ENCODE measurements around the gene SMYD3. TPM values are rescaled to one million over a fixed set of nuclear protein-coding genes. Genes with fewer than 3 reads are reported as not detected.

SMYD3 gene
- total RNA-seq, 4 donors from 2014 or later: 15.6 to 21.1 (median 18.4) TPM

- TF ChIP-seq CTCF (IDR thresholded peaks at IDR 0.05; ENCODE audit: low read depth): no peak
Observed at GRCh38 chr1:246447501-246447900, 59.6 kb downstream of the SMYD3 start.

GRCh38 chr1:246445503-246445902 is 61.6 kb downstream of the SMYD3 start:
- TF ChIP-seq CTCF (IDR thresholded peaks at IDR 0.05; ENCODE audit: low read depth): no peak

GRCh38 chr1:246444617-246445016 is 62.5 kb downstream of the SMYD3 start:
- TF ChIP-seq CTCF (IDR thresholded peaks at IDR 0.05; ENCODE audit: low read depth): no peak

- TF ChIP-seq CTCF (IDR thresholded peaks at IDR 0.05; ENCODE audit: low read depth): no peak
Observed at GRCh38 chr1:246437961-246438360, 69.1 kb downstream of the SMYD3 start.

- no peak for TF ChIP-seq CTCF (IDR thresholded peaks at IDR 0.05; ENCODE audit: low read depth)
Observed at GRCh38 chr1:246435421-246436041, 71.5 kb downstream of the SMYD3 start.

- no peak for TF ChIP-seq CTCF (IDR thresholded peaks at IDR 0.05; ENCODE audit: low read depth)
Observed at GRCh38 chr1:246434335-246434734, 72.7 kb downstream of the SMYD3 start.

- no peak for TF ChIP-seq CTCF (IDR thresholded peaks at IDR 0.05; ENCODE audit: low read depth)
Observed at GRCh38 chr1:246428542-246429308, 78.4 kb downstream of the SMYD3 start.
